ENCODE data around the gene USP49. TPM values are rescaled to one million over a fixed set of nuclear protein-coding genes. Genes with fewer than 3 reads are reported as not detected.

USP49 gene
- total RNA-seq, 4 donors from 2014 or later = 2.1 to 8.6 (median 4.7) TPM

DNA sequence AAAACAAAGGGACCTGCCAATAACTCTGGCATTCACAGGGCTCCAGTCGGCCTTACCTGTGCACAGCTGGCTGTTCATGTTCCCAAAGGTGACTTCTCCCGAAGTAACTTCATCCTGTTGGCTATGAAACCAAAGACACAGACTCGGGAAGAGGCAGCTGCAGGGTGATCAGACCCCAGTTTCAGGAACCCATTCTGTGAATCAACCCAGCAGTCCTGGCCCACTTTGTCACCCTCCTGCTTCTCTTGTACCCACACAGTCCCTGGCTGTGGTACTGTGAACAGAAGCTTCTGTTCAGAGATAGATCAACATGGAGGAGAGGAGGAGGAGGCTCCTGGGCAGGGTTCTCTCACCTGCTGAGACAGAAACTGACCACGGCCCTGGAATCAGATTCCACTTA lies 139.3 kb downstream of the USP49 start:
- TF ChIP-seq CTCF (IDR thresholded peaks at IDR 0.05) = no peak
- TF ChIP-seq POLR2A (IDR thresholded peaks at IDR 0.05) = no peak
- no peaks in the 10 kb centered on the region for H3K9me3 ChIP-seq
- H3K27ac ChIP-seq = no peak overlapping the region
- H3K36me3 ChIP-seq = no peaks in the 10 kb centered on the region
- no peak for DNase-seq
- no peaks in the 10 kb centered on the region for H3K4me1 ChIP-seq
- H3K4me3 ChIP-seq = no peak overlapping the region
- no peaks in the 10 kb centered on the region for H3K27me3 ChIP-seq

DNA sequence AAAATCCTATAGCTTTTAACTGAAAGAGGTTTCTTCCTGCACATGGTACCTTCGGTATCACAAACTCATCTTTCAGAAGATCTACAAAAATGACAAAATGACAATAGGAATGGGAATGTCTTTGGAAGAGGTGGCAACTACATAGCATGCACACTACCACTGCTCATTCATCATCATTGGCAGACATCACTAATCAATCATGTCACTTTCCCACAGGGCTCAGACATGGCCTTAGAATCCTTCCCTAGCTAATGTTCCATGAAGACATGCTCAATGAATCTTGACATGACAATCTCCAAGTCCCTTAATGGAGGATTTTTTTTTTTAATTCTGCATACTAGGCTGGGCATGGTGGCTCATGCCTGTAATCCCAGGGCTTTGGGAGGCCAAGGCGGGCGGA lies 144.8 kb downstream of the USP49 start:
- Histone ChIP-seq H3K27me3 (no peaks in the 10 kb centered on the region), H3K9me3 (no peaks in the 10 kb centered on the region), H3K27ac (no peak overlapping the region), H3K4me1 (no peaks in the 10 kb centered on the region), H3K4me3 (no peak overlapping the region), H3K36me3 (no peaks in the 10 kb centered on the region)
- TF ChIP-seq CTCF (IDR thresholded peaks at IDR 0.05) = no peak
- no peak for TF ChIP-seq POLR2A (IDR thresholded peaks at IDR 0.05)
- DNase-seq = no peak

- no peaks in the 10 kb centered on the region for H3K36me3 ChIP-seq
- H3K4me3 ChIP-seq = no peak overlapping the region
- H3K9me3 ChIP-seq = no peaks in the 10 kb centered on the region
- DNase-seq = no peak
- H3K27ac ChIP-seq = no peak overlapping the region
- no peaks in the 10 kb centered on the region for H3K4me1 ChIP-seq
- TF ChIP-seq POLR2A (IDR thresholded peaks at IDR 0.05) (no peak), CTCF (IDR thresholded peaks at IDR 0.05) (no peak)
- H3K27me3 ChIP-seq = no peaks in the 10 kb centered on the region
These were observed 146.6 kb downstream of the USP49 start for GRCh38 chr6:41748542-41748941.

DNA sequence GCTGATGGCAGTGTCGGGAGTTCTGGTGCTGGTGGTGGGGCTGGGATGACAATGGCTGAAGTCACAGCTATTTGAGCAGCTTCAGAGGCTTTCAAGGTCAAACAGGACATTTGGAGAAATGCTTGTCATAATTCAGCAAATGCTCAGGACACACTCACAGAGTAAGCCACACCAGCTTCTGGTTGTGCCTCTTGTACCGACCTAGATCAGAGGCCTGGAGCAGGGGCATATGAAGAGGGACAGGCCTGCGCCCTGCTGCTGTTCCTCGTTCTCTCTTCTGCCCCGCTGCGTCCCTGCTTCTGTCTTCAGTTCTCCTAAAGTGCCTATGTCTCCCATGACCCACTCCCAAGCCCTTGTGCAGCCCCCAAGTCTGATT lies 147.1 kb downstream of the USP49 start:
- no peak overlapping the region for H3K27ac ChIP-seq
- no peaks in the 10 kb centered on the region for H3K36me3 ChIP-seq
- no peak overlapping the region for H3K4me3 ChIP-seq
- H3K27me3 ChIP-seq = no peaks in the 10 kb centered on the region
- H3K9me3 ChIP-seq = no peaks in the 10 kb centered on the region
- TF ChIP-seq POLR2A (IDR thresholded peaks at IDR 0.05) (no peak), CTCF (IDR thresholded peaks at IDR 0.05) (no peak)
- no peak for DNase-seq
- no peaks in the 10 kb centered on the region for H3K4me1 ChIP-seq

GRCh38 chr6:41747256-41748101 lies 147.7 kb downstream of the USP49 start, which contains the start of gene PGC:
Gene PGC (minus strand): TSS chr6:41747397. CDS start chr6:41747334, 63 bp downstream.
- H3K27ac ChIP-seq = no peak within 1 kb of the TSS
- H3K36me3 ChIP-seq = no peaks in the 10 kb centered on the region
- no peak for DNase-seq
- TF ChIP-seq POLR2A (IDR thresholded peaks at IDR 0.05) (no peak), CTCF (IDR thresholded peaks at IDR 0.05) (no peak)
- H3K4me1 ChIP-seq = no peaks in the 10 kb centered on the region
- H3K9me3 ChIP-seq = no peaks in the 10 kb centered on the region
- no peak within 1 kb of the TSS for H3K4me3 ChIP-seq
- no peaks in the 10 kb centered on the region for H3K27me3 ChIP-seq
